GM18511 (cell line): ENCODE data around the gene FLYWCH1.
A peak's percentile ranks its signal among the peaks of the same experiment; 100 is the strongest.

Experiments
- ATAC-seq: cut with Tn5 transposase; IDR thresholded peaks from one replicate; pipeline ENCODE4 v1.9.1; 2021; ENCODE audit warnings: mild to moderate bottlenecking, moderate library complexity; ENCODE audit not compliant: unreplicated experiment

Gene FLYWCH1, protein sequence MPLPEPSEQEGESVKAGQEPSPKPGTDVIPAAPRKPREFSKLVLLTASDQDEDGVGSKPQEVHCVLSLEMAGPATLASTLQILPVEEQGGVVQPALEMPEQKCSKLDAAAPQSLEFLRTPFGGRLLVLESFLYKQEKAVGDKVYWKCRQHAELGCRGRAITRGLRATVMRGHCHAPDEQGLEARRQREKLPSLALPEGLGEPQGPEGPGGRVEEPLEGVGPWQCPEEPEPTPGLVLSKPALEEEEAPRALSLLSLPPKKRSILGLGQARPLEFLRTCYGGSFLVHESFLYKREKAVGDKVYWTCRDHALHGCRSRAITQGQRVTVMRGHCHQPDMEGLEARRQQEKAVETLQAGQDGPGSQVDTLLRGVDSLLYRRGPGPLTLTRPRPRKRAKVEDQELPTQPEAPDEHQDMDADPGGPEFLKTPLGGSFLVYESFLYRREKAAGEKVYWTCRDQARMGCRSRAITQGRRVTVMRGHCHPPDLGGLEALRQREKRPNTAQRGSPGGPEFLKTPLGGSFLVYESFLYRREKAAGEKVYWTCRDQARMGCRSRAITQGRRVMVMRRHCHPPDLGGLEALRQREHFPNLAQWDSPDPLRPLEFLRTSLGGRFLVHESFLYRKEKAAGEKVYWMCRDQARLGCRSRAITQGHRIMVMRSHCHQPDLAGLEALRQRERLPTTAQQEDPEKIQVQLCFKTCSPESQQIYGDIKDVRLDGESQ

DNA sequence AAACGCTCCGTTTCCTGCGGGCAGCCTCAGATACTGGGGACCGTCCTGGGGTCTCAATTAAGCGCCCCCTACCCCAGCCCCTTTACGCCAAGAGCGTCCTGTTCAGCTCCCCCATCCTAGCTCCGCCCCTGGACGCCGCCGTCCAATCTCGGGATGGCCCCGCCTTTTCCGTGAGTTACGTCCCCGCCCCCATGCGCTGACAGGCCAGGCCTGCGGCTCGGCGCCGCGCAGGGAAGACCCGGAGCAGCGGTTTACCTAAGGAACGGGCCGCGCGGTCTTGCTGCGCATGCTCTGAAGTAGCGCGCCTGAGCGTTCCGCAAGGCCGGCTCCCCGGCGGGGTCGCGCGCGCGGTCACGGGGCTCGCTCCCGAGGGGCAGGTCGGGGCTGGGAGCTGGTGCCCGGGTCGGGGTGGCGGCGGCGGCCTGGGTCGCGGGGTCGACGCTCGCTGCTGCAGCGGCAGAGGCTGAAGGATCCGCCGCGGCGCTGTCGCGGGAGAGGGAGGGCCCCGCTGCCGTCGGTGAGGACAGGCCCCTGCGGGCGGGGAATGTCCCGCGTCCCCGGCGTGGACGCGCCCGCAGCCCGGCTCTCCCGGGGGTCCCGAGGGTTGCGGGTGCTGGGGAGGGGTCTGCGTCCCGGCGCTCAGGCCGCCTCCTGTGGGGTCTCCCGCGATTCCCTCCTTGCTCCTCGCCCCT is at the start of gene FLYWCH1:
TSS of gene FLYWCH1 (plus strand) at position 294 of the 692 bp plus-strand sequence. CDS start 17,755 bp downstream, outside the sequence.
- peak; percentile 93 for ATAC-seq

GRCh38 chr16:2865651-2866050 is 46.1 kb upstream of the FLYWCH1 start:
- no peak for ATAC-seq

GRCh38 chr16:2866431-2866830 is 45.3 kb upstream of the FLYWCH1 start:
- no peak for ATAC-seq

GRCh38 chr16:2867661-2867986 is 44.1 kb upstream of the FLYWCH1 start:
- ATAC-seq: peak; percentile 24

- peak; percentile 92 for ATAC-seq
Observed at GRCh38 chr16:2867987-2868789, 43.5 kb upstream of the FLYWCH1 start.

GRCh38 chr16:2871926-2872325 is 39.8 kb upstream of the FLYWCH1 start:
- ATAC-seq: no peak

- ATAC-seq: no peak
Observed at GRCh38 chr16:2874032-2874911, 37.5 kb upstream of the FLYWCH1 start.

- peak; percentile 59 for ATAC-seq
Observed at GRCh38 chr16:2874912-2875362, 36.8 kb upstream of the FLYWCH1 start.

- no peak for ATAC-seq
Observed at GRCh38 chr16:2879854-2880508, 31.8 kb upstream of the FLYWCH1 start.

- ATAC-seq: peak; percentile 16
Observed at GRCh38 chr16:2881783-2882649, 29.7 kb upstream of the FLYWCH1 start.

DNA sequence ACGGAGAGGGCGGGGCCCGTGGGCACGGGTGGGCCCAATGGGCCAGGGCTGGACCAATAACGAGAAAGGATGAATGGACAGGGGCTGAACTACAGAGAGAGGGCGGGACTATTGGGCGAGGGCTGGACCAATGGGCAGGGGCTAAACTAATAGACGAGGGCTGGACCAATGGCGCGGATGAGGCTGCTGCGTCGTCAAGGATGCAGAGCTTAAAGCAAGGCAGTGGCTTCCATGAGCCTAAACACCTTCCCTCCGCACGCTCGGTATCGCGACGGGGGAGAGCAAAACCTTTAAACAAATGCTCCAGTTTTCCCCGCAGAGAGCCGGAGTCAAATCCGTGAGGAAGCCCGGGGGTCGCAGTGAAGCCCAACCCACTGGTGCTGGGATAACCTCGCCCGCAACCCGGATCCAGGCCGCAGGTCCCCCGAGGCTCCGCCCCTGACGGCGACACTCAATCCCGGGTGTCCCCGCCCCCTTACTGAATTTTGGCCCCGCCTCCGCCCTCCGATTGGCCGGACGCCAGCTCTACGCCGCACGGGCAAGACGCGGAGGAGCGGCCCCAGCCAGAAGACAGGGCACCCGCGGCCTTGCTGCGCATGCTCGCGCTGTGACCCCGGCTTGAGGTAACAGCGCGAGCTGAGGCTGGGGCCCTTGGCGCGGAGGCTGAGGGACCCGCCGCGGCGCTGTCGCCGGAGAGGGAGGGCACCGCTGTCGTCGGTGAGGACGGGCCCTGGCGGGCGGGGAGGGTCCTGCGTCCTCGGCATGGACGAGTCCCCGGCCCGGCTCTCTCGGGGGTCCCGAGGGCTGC is 28.9 kb upstream of the FLYWCH1 start, which contains the start of gene FLYWCH2:
TSS of gene FLYWCH2 (plus strand) at position 566 of the 808 bp plus-strand sequence. CDS start 13,235 bp downstream, outside the sequence.
- ATAC-seq: peak; percentile 92

DNA sequence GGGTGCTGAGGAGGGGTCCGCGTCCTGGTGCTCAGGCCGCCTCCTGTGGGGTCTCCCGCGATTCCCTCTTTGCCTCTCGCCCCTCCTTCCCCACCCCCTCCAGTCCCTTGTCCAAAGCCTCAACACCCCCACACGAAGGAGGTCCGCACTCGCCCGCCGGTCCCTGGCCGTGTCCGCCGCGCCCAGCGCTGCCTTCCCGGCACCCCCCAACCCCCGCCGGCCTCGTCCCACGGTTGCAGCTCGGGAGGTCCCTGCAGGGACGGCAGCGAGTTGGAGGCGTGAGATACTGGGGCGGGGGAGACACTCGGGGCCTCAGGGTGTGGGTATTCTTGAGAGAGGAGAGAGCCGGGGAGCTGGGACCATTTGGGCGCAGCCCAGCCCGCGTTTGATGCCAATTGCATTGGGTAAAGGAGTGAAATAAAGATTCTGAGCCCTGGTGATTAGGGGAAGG is 28.2 kb upstream of the FLYWCH1 start:
- ATAC-seq: no peak

DNA sequence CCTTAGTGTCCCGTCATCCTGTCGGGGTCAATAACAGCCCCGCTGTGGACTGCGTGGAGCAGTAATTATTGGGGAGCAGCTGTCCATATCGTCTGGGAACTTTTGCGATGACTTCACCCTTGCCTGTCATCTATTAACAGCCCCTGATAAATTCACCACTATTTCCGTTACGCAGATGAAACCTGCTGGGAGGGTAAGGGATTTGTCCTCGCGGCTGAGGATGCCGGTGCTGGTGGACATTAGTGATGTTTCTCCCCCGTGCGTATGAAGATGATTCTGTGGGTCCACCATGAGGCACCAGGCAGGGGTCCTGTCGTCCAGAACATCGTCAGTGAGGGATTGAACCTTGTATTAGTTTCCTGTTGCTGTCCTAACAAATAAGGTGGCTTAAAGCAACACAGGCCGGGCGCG is 27.7 kb upstream of the FLYWCH1 start:
- ATAC-seq: no peak

- ATAC-seq: no peak
Observed at GRCh38 chr16:2894231-2894630, 17.5 kb upstream of the FLYWCH1 start.

DNA sequence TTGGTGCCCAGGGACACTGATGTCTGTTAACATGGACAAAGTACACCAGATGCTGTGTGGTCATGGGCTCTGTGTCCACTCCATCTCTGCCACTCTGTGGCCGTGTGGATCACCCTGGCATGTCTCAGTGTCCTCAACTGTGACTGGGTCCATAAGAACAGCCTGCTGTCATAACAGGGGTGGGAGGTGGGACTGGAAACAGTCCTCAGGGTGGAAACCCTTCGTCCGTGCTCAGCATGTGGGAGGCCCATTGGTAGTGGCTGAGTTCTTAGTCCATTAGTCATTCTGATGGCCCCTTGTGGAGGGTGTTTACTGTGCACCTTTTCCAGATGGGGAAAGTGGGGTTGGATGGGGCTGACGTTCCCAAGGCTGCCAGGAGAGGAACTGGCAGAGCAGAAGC is 15.9 kb upstream of the FLYWCH1 start:
- ATAC-seq: no peak

DNA sequence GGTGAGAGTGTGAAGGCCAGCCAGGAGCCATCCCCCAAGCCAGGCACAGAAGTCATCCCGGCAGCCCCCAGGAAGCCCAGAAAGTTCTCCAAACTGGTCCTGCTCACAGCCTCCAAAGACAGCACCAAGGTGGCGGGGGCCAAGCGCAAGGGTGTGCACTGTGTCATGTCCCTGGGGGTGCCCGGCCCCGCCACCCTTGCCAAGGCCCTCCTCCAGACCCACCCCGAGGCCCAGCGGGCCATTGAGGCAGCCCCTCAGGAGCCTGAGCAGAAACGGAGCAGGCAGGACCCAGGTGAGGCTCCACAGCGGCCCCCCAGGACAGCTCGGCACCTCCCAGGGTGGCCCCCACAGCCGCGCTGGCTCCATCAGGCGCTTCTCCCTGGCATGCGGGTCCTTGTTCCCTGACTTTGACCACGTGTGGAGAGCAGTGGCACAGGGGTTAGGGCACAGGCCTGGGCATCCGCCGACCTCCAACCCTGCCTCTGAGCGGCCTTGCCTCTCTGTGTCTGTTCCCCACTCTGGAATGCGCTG is 15.2 kb upstream of the FLYWCH1 start:
- no peak for ATAC-seq

GRCh38 chr16:2897110-2897509 is 14.6 kb upstream of the FLYWCH1 start:
- peak; percentile 50 for ATAC-seq
